ENCODE measurements around the gene PLXNA4.

Gene PLXNA4

GRCh38 chr7:132207211-132207610 lies 369.1 kb downstream of the PLXNA4 start:
- H3K9me3 Mint-ChIP-seq = no peaks in the 10 kb centered on the region
- no peaks in the 10 kb centered on the region for H3K4me1 Mint-ChIP-seq (ENCODE audit: low read depth)
- no peaks in the 10 kb centered on the region for H3K27me3 Mint-ChIP-seq
- no peak overlapping the region for H3K27ac Mint-ChIP-seq
- H3K4me3 Mint-ChIP-seq = no peak overlapping the region
- no peaks in the 10 kb centered on the region for H3K36me3 Mint-ChIP-seq (ENCODE audit: low read depth)
- intact Hi-C loops (cut with micrococcal nuclease) = no loop called here

GRCh38 chr7:132206594-132206993 lies 369.7 kb downstream of the PLXNA4 start:
- Mint-ChIP-seq H3K9me3 (no peaks in the 10 kb centered on the region), H3K36me3 (ENCODE audit: low read depth) (no peaks in the 10 kb centered on the region), H3K4me3 (no peak overlapping the region), H3K27ac (no peak overlapping the region), H3K4me1 (ENCODE audit: low read depth) (no peaks in the 10 kb centered on the region), H3K27me3 (no peaks in the 10 kb centered on the region)
- intact Hi-C loops (cut with micrococcal nuclease) = no loop called here

GRCh38 chr7:132205509-132205908 lies 370.8 kb downstream of the PLXNA4 start:
- H3K36me3 Mint-ChIP-seq (ENCODE audit: low read depth) = no peaks in the 10 kb centered on the region
- H3K27me3 Mint-ChIP-seq = no peaks in the 10 kb centered on the region
- no peak overlapping the region for H3K4me3 Mint-ChIP-seq
- intact Hi-C loops (cut with micrococcal nuclease) = no loop called here
- no peaks in the 10 kb centered on the region for H3K9me3 Mint-ChIP-seq
- H3K27ac Mint-ChIP-seq = no peak overlapping the region
- no peaks in the 10 kb centered on the region for H3K4me1 Mint-ChIP-seq (ENCODE audit: low read depth)

GRCh38 chr7:132203021-132203420 lies 373.2 kb downstream of the PLXNA4 start:
- Mint-ChIP-seq H3K4me1 (ENCODE audit: low read depth) (no peaks in the 10 kb centered on the region), H3K27ac (no peak overlapping the region), H3K36me3 (ENCODE audit: low read depth) (no peaks in the 10 kb centered on the region), H3K27me3 (no peaks in the 10 kb centered on the region), H3K4me3 (no peak overlapping the region), H3K9me3 (no peaks in the 10 kb centered on the region)
- intact Hi-C loops (cut with micrococcal nuclease) = no loop called here

- Mint-ChIP-seq H3K4me1 (ENCODE audit: low read depth) (no peaks in the 10 kb centered on the region), H3K27ac (no peak overlapping the region), H3K9me3 (no peaks in the 10 kb centered on the region), H3K36me3 (ENCODE audit: low read depth) (no peaks in the 10 kb centered on the region), H3K4me3 (no peak overlapping the region), H3K27me3 (no peaks in the 10 kb centered on the region)
- intact Hi-C loops (cut with micrococcal nuclease) = no loop called here
These were observed 373.7 kb downstream of the PLXNA4 start for GRCh38 chr7:132202541-132202940.

GRCh38 chr7:132200141-132200540 lies 376.1 kb downstream of the PLXNA4 start:
- no peak overlapping the region for H3K4me3 Mint-ChIP-seq
- H3K9me3 Mint-ChIP-seq = no peaks in the 10 kb centered on the region
- no peak overlapping the region for H3K27ac Mint-ChIP-seq
- no peaks in the 10 kb centered on the region for H3K27me3 Mint-ChIP-seq
- intact Hi-C loops (cut with micrococcal nuclease) = no loop called here
- H3K36me3 Mint-ChIP-seq (ENCODE audit: low read depth) = no peaks in the 10 kb centered on the region
- H3K4me1 Mint-ChIP-seq (ENCODE audit: low read depth) = no peaks in the 10 kb centered on the region

- intact Hi-C loops (cut with micrococcal nuclease) = no loop called here
- H3K27me3 Mint-ChIP-seq = no peaks in the 10 kb centered on the region
- H3K36me3 Mint-ChIP-seq (ENCODE audit: low read depth) = no peaks in the 10 kb centered on the region
- H3K9me3 Mint-ChIP-seq = no peaks in the 10 kb centered on the region
- H3K4me1 Mint-ChIP-seq (ENCODE audit: low read depth) = no peaks in the 10 kb centered on the region
- no peak overlapping the region for H3K27ac Mint-ChIP-seq
- H3K4me3 Mint-ChIP-seq = no peak overlapping the region
These were observed 376.6 kb downstream of the PLXNA4 start for GRCh38 chr7:132199626-132200025.

- no peaks in the 10 kb centered on the region for H3K9me3 Mint-ChIP-seq
- H3K36me3 Mint-ChIP-seq (ENCODE audit: low read depth) = no peaks in the 10 kb centered on the region
- no peak overlapping the region for H3K27ac Mint-ChIP-seq
- H3K4me1 Mint-ChIP-seq (ENCODE audit: low read depth) = no peaks in the 10 kb centered on the region
- intact Hi-C loops (cut with micrococcal nuclease) = no loop called here
- H3K27me3 Mint-ChIP-seq = no peaks in the 10 kb centered on the region
- H3K4me3 Mint-ChIP-seq = no peak overlapping the region
These were observed 378.5 kb downstream of the PLXNA4 start for GRCh38 chr7:132197772-132198171.

GRCh38 chr7:132193898-132194297 lies 382.4 kb downstream of the PLXNA4 start:
- intact Hi-C loops (cut with micrococcal nuclease) = no loop called here
- Mint-ChIP-seq H3K4me1 (ENCODE audit: low read depth) (no peaks in the 10 kb centered on the region), H3K9me3 (no peaks in the 10 kb centered on the region), H3K27ac (no peak overlapping the region), H3K27me3 (no peaks in the 10 kb centered on the region), H3K4me3 (no peak overlapping the region), H3K36me3 (ENCODE audit: low read depth) (no peaks in the 10 kb centered on the region)

GRCh38 chr7:132192809-132193208 lies 383.5 kb downstream of the PLXNA4 start:
- Mint-ChIP-seq H3K27ac (no peak overlapping the region), H3K4me3 (no peak overlapping the region), H3K27me3 (no peaks in the 10 kb centered on the region), H3K36me3 (ENCODE audit: low read depth) (no peaks in the 10 kb centered on the region), H3K9me3 (no peaks in the 10 kb centered on the region), H3K4me1 (ENCODE audit: low read depth) (no peaks in the 10 kb centered on the region)
- intact Hi-C loops (cut with micrococcal nuclease) = no loop called here

GRCh38 chr7:132191418-132191817 lies 384.9 kb downstream of the PLXNA4 start:
- Mint-ChIP-seq H3K4me1 (ENCODE audit: low read depth) (no peaks in the 10 kb centered on the region), H3K27me3 (no peaks in the 10 kb centered on the region), H3K27ac (no peak overlapping the region), H3K36me3 (ENCODE audit: low read depth) (no peaks in the 10 kb centered on the region), H3K4me3 (no peak overlapping the region), H3K9me3 (peaks cover 12% of the 10 kb centered on the region)
- intact Hi-C loops (cut with micrococcal nuclease) = no loop called here

GRCh38 chr7:132190683-132191082 lies 385.6 kb downstream of the PLXNA4 start:
- Mint-ChIP-seq H3K36me3 (ENCODE audit: low read depth) (no peaks in the 10 kb centered on the region), H3K4me1 (ENCODE audit: low read depth) (no peaks in the 10 kb centered on the region), H3K4me3 (no peak overlapping the region), H3K9me3 (peaks cover 17% of the 10 kb centered on the region), H3K27ac (no peak overlapping the region), H3K27me3 (no peaks in the 10 kb centered on the region)
- intact Hi-C loops (cut with micrococcal nuclease) = no loop called here

GRCh38 chr7:132189881-132190280 lies 386.4 kb downstream of the PLXNA4 start:
- intact Hi-C loops (cut with micrococcal nuclease) = no loop called here
- H3K9me3 Mint-ChIP-seq = peaks cover 21% of the 10 kb centered on the region
- no peaks in the 10 kb centered on the region for H3K36me3 Mint-ChIP-seq (ENCODE audit: low read depth)
- H3K27ac Mint-ChIP-seq = no peak overlapping the region
- H3K4me1 Mint-ChIP-seq (ENCODE audit: low read depth) = no peaks in the 10 kb centered on the region
- no peak overlapping the region for H3K4me3 Mint-ChIP-seq
- H3K27me3 Mint-ChIP-seq = no peaks in the 10 kb centered on the region

GRCh38 chr7:132187869-132188789 lies 388.1 kb downstream of the PLXNA4 start:
- no peak overlapping the region for H3K27ac Mint-ChIP-seq
- no peak overlapping the region for H3K4me3 Mint-ChIP-seq
- H3K27me3 Mint-ChIP-seq = no peaks in the 10 kb centered on the region
- H3K4me1 Mint-ChIP-seq (ENCODE audit: low read depth) = no peaks in the 10 kb centered on the region
- intact Hi-C loops (cut with micrococcal nuclease) = no loop called here
- no peaks in the 10 kb centered on the region for H3K36me3 Mint-ChIP-seq (ENCODE audit: low read depth)
- peaks cover 21% of the 10 kb centered on the region for H3K9me3 Mint-ChIP-seq

GRCh38 chr7:132187391-132187790 lies 388.9 kb downstream of the PLXNA4 start:
- Mint-ChIP-seq H3K36me3 (ENCODE audit: low read depth) (no peaks in the 10 kb centered on the region), H3K4me1 (ENCODE audit: low read depth) (no peaks in the 10 kb centered on the region), H3K4me3 (no peak overlapping the region), H3K27me3 (no peaks in the 10 kb centered on the region), H3K9me3 (peaks cover 21% of the 10 kb centered on the region), H3K27ac (no peak overlapping the region)
- intact Hi-C loops (cut with micrococcal nuclease) = no loop called here
